ENCODE measurements around the gene PYY.
"Not testable (repeated sequence)": the region's sequence is repeated elsewhere in the genome, so short reads cannot be mapped to it uniquely, and the experiment has no call there.

Gene PYY

DNA sequence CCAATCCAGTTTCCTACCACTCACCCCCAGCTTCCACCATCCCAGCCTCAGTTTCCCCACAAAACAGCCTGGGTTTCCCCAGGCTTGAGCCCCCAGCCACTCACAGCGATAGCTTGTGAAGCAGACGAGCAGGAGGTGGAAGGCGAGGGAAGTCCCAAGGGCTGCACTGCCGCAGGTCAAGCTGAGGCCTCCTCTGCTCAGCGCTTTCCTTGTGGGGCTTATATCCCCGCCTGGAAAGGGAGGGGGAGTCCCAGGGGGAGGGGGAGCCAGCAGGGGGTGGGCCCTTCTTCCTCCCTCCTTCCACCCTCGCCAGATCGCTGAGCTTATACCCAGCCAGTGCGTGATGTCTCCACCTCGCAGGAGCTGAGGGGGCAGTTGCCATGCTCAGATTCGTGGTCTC, at the start of gene PYY:
PYY (minus strand) TSS at position 195 of the 400 bp plus-strand sequence. CDS start 457 bp downstream, outside the sequence.
- DNase-seq, result no peak

DNA sequence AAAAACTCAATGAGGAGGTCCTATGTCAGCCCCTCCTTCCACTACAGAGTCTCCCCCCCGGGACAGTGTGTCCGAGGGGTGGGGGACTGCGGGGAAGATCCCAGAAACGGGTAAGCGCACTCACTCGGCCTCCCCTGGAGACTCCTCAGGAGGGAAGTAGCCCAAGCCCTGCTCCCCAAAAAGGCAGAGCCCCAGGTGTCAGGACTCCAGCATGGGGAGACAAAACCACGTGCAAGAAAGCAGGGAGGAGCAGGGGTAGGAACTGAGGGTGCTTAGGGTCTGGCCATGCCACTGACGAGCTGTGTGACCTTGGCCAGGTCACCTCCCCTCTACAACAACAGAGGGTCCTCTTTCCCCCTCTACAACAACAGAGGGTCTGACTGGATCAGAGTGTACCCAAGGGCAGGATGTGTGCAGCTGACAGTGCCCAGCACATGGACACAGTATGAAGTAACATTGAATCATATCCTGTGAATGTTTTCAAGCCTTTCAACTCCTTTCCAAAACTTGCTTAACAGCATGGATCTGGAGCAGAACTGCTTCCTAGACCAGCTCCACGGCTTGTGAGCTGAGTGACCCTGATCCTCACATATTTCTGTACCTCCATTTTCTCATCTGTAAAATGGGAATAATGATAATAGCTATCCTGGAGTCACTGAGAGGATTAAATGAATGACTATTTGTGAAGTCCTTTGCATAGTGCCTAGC, 48.6 kb upstream of the PYY start:
- no peak for DNase-seq

DNA sequence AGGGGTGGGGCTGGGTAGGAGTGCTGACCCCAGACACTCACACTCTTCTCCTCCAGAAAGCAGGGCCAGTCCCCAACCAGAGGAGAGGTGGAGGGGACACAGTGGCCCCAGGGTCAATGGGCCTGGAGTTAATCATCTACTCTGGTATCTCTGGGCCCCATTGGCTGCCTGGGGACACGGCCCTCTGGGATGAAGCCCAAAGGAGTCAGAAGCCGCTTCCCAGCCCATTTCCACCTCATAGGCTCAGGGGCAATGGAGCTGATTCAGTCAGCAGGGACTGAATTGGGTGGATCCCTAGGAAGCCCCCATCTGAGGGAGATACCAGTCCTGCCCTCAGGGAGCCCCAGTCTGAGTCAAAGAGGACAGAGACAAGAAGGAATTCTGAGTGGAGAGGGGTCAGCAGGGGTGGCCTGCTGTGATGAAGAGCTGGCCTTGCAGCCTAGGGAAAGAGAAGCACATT, 47.8 kb upstream of the PYY start:
- no peak for DNase-seq

DNA sequence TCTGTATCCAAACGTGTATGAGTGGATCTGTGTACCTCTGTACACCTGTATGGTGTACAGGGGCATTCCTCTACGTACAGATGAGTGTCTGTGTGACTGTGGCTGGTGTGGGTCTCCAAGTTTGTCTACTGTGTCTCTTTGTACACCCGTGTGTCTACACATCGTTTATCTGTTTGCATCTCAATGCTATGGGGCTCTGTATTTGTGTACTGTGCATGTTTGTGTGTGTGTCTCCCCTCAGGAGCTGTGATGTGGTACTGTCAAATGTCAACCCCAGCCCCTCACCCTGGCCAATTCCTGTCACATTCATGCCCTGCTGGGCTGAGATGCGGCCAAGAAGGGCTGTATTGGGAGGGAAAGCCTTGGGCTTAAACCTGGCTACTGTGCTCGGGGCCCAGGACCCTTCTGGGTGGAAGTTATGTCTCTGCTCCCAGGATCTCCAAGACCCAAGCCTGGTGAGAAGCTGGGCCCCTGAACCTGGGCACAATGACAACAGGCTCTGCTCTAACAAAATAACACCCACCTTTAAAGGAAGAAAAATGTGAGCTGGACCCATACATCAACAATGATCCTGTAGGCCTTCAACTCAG, 47.2 kb upstream of the PYY start:
- no peak for DNase-seq

DNA sequence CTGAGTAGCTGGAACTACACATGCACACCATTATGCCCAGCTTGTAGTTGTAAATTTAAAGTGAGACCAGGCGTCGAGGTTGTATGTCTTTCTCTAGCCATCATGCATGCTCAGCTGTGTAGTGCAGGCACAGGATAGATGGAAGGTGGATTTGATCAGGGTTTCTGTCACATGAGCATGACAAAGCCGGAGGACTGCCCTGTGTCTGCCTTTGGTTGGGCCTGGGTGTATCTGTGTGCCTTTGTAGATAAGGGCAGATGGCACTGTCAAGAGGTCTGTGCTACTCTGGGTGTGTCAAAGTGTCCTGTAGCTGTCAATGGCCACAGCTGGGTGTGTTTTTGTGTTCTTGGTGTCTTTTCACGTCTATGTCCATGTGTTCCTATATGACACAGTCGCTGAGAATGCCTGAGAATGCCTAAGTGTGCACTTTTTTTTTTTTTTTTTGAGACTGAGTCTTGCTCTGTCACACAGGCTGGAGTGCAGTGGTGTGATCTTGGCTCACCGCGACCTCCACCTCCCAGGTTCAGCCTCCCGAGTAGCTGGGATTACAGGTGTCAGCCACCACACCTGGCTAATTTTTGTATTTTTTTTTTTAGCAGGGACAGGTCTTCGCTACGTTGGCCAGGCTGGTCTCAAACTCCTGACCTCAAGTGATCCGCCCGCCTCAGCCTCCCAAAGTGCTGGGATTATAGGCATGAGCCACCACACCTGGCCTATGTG, 46.6 kb upstream of the PYY start:
- no peak for DNase-seq

DNA sequence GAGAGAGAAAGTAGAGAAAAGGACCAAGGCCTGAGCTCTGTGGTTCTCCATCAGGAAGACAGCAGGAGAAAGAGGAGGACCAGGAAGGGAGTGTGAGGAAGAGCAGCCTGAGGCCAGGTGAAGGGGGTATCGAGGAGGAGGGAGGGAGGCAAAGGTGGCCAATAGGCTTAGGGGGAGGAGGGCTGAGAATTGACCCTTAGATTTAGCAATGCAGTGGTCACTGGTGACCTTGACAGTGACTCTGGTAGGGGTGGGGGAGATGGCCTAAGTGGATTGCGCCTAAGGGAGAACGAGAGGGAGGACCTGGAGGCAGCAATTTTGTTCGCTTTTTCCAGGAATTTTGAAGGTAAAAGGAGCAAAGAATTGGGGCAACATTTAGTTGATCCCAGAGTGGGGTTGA, 45.3 kb upstream of the PYY start:
- no peak for DNase-seq

DNA sequence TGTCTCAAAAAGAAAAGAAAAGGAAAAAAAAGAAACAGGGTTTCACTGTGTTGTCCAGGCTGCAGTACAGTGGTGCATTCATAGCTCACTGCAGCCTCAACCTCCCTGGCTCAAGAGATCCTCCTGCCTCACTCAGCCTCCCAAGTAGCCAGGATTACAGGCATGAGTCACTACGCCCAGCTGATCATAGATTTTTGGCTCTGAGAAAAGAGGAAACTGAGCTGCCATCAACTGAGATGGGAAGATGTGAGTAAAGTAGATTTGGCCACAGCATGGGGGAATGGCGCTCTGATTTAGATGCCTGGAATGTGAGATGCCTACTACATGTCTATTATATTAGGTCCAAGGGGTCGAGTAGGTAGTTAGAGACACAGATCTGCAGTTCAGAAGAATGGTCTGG, 44.8 kb upstream of the PYY start:
- DNase-seq, result no peak

DNA sequence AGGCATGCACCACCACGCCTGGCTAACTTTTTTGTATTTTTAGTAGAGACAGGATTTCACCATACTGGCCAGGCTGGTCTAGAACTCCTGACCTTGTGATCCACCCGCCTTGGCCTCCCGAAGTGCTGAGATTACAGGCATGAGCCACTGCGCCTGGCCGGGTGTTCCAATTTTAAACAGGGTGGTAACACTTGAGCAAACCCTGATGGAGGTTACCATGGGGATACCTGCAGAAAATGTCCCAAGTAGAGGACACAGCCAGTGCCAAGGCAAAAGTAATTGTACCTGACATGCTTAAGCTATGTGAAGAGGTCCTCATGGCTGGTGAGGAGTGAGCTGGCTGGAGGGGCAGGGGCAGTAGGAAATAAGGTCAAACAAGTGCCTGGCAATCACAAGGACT, 43.4 kb upstream of the PYY start:
- DNase-seq, result not testable (repeated sequence)

DNA sequence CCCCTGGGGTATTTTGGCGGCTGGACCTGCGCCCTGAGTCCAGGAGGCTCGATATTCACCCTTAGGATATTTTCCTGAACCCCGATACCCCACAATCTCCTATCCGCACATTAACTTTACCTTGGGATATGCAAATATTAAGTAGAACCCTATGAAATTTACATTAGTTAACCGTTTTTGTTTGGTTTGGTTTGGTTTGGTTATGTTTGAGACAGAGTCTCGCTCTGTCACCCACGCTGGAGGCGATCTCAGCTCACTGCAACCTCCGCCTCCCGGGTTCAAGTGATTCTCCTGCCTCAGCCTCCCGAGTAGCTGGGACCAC, 41.4 kb upstream of the PYY start:
- no peak for DNase-seq

DNA sequence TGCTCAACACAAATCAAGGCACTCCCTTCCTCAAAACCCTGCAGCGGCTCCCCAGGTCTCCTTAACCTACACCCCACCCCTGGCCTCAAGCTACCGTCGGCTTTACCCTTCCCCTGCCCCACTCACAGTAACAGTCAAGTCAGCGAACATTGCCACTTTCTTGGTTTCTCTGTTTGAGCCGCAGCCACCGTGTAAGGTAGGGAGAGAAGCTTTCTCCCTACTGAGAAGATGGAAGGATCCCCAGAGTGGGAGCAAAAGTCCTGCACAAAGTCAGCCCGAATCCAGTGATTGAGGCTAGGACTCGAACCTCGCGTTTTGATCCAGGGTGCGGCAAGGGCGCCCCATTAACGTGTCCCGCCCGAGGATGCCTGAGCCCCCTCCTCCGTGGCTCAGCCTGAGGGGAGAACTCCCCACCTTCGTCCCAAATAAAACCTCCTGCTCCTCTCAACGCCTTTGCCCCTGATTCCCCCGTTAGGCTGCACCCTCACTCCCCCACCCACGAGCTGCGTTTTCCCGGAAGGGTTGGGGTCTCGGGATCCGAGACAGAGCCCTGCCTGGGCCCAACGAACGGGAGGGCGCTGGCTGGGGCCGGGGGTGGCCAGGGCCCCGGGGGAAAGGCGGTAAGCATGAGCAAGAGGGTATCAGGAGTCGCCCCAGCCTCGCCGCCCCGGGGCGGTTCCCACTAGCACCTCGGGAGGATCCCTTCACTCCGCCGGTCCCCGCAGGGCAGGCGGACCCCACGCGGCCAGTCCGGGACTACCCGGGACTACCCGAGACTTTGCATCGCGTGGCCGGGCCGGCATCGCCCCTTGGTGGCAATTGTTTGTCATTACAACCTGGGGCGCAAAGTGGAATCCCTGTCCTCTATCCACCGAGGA, 40.8 kb upstream of the PYY start:
- peak; percentile 24 for DNase-seq

DNA sequence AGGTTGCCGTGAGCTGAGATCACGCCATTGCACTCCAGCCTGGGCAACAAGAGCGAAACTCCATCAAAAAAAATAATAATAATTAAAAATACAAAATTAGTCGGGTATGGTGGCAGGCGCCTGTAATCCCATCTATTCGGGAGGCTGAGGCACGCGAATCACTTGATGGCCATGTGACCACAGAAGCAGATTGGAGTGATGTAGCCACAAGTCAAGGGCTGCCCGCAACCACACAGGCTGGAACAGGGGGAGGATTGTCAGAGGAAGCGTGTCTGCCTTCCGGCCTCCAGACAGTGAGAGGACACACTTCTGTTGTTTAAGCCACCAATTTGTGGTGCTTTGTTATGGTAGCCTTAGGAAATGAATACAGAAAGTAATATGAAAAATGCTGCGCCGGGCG, 38.9 kb upstream of the PYY start:
- no peak for DNase-seq

DNA sequence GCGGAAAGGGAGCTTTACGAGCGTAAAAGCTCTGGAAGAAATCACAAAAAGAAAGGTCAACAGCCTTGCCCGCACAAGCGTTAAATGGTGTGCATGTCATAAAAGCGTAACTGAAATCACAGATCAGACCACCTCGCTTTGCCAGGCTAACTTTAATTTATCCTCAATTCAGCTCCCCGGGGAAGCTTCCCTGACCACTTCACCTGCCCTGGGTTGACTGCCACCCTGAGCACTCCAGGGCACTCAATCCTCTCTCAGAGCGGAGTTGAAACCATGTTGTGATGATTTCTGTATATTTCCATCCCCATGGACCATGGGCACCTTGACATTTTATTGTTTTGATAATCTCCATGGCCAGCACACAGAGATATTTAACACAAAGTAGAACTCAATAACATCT, 34.6 kb upstream of the PYY start:
- DNase-seq, result no peak

DNA sequence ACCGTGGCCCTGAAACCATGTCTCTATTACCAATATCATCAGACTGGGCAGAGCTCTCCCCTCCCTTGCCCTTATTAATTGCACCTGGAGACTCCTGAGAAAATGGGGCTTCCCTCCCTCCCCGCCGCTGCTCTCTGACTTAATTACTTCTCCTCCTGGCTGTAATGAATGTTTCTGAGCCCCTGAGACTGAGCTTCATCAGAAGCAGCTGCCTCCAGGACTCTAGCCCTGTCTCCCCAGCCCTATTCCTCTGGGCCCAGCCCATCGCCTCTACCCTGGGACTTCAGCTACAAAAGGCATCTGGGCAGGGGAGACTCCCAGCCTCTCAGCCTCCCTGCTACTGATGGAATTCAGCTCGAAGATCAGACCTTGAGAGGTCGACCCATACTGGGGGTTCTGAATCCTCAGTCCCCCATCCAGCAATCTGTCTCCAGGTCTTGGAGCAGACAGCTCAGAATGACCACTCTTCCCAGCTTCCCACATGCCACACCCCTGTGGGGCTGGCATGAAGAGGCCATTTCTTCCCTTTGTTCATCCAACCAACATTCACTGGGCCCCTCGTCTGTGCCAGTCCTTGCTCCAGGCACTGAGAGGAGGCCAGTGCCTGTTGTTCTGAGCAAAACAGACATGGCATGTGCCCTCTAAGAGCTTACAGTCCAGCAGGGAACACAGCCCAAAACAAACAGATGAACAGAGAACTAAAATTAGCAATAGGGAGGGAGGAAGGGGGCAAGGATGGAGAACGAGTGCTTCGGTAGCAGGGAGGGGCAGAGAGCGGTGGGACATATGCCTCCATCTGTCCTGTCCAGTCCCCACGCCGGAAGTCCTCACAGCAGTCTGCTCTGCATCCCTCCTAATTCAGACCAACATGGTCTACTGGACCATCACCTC, 33.6 kb upstream of the PYY start:
- no peak for DNase-seq

DNA sequence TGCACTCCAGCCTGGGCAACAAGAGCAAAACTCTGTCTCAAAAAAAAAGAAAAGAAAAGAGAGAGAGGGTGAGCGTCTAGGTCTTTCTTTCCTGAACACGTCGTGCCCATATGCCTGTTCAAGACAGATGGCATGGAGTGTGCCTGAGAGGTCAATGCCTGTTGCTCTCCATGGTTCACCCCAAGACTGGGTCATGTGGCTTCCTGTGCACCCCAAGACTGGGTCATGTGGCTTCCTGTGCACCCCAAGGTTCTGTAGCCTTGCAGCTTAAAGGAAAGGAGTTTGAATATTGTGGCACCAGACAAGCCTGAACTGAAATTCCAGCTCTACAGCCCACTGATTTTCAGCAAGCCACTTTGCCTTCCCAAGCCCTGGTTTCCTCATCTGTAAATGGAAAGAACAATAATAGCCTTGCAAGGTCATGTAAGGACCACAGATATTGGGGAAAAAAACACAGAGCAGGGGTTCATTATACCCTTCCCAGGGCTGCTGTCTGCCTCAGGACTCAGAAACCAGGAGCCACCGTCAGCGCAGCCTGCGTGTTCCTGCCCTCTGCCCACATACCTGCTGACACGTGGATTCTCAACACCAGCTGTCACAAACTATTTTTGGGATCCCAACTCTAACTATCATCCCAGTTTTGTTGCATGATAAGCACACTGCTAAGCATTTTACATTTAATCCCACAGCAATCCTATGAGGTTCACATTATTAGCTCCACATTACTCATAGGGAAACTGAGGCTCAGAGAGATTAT, 32.7 kb upstream of the PYY start:
- DNase-seq, result no peak

DNA sequence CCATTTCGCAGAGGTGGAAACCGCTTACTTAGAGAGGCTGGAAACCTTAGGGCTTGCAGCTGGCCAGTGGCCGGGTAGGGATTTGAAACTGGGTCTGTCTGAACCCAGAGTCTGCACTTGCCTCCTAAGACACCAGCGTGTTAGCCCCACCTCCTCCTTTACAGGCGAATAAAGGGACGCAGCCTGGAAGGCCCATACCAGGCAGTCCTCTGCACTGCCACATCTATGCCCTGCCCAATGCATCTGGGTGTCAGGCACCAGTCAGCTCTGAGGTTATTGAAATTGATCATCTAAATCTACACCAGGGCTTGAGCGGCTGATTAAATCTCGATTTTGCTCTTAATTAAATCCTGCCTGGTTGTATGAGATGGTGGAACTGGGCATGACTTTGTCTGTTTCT, 30.8 kb upstream of the PYY start:
- DNase-seq, result no peak

DNA sequence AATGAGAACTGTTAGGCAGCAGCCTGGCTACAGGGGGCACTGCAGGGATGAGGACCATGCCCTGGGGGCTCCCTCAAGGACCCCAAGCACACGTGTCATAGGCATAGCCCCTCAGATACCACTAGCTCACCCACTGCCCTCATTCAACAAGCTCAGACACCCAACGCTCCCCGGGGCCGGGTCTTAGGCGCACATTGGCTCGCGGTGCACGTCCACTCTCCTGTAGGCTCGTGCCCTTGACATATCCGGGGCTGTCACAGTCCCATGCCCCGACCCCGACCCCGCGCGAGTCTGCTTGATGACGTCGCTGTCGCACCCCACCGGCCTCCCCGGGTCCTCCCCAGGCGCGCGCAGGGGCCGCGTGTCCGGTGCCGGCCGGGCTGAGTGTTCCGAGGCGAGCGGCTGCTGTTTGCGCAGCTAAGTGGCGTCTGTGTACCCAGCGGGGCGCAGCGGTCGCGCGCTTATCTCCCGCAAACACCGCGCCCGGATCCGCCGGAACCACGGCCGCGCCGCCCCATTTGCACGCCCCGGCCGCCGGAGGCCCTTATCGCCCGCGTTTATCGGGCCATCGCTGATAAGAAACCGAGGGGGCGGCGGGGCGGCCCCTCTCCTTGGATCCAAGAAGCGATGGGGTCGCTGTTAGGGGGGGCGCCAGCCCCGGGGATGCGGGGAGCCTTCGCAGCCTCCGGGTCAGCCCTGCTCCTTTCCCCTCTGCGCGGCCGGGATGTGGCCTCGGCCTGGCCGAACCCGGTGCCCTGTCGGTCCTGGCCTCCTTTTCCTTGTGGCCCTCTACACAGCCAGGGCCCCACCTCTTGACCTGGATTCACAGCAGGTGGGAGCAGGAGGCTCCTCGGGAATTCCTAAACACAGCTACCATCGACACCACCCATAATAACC, 30.0 kb upstream of the PYY start:
- DNase-seq, result no peak

DNA sequence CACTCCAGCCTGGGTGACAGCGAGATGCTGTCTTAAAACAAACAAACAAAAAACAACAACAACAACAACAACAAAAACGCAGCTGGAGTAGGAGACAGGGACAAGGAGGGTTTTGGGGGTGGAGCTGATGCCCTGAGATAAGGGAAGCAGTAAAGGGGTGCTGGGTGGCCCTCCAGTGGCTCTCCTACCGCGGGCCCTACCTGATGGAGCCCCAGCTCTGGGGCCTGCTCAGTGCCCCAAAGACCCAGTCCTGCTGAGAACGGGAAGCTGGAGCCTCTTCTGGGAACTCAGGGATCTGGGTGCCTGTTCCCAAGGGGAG, 29.4 kb upstream of the PYY start:
- no peak for DNase-seq

DNA sequence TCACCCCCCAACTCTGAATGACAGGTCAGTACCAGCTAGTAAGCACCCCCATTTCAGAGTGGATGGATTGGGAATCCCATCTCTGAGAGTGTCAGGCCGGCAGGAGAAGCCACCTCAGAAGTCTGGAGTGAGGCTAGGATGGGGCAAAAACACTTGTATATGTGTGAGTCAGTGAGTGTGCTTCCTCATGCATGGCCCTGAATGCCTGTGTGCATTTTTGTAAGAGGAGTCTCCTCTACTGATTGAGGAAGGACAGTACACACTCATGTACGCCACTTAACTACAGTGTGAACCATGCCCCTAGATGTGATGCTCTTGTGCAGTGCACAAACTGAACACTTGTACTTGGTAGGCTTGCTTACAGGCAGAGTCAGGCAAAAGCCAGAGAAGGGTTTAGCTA, 28.4 kb upstream of the PYY start:
- no peak for DNase-seq

DNA sequence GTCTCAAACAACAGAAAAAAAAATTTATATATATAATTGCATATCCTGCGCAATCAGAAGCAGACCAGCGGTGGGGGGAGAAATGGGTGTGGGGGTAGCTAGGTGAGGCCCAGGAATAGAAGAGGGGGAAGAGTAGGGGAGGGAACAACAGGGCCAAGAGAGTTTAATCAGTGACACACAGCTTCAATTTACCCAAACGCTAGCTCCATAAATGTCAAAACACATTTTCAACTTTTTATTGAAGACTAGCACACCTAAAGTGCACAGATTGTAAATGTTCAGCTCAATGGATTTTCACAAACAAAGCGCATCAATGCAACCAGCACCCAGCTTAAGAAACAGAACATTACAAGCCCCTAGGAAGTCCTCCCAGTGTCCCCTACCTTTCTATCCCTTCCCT, 25.9 kb upstream of the PYY start:
- no peak for DNase-seq

DNA sequence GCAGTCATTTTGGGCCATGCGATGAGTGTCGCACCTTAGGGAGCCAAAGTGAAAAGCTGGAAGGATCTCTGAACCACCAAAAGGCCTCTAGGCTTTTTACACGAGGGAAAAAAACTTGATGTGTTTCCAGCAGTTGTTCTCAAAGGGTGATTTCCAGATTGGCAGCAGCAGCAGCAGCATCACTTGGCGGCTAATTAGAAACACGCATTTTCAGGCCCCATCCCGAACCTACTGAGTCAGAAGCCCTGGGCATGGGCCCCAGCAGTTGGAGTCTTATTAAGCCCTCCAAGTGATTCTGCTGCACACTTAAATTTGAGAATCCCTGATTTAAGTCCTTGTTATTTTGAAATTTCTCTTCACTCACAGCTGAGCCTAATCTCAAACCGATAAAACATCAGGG, 25.3 kb upstream of the PYY start:
- no peak for DNase-seq

DNA sequence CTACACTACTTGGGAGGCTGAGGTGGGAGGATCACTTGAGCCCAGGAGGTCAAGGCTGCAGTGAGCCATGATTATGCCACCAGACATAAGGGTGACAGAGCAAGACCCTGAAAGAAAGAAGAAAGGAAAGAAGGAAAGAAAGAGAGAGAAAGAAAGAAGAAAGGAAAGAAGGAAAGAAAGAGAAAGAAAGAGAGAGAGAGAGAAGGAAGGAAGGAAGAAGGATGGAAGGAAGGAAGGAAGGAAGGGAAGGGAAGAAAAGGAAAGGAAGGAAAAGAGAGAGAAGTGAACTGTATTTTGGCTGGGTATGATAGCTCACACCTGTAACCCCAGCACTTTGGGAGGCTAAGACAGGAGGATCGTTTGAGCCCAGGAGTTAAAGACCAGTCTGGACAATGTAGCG, 24.3 kb upstream of the PYY start:
- DNase-seq, result no peak

Data from amniotic stem cell (primary cell).